SU-DHL-6 (cell line): ENCODE results near the gene MED31.

ENCODE experiments used
- H2AFZ ChIP-seq: fragments of 200-600 bp; sonication (generic); 2 replicates; pipeline ENCODE4 v1.6.1; 2014; ENCODE audit warnings: low read depth, mild to moderate bottlenecking, moderate library complexity, mixed read lengths, antibody characterized with exemption, low read length; ENCODE audit not compliant: severe bottlenecking
- H3F3A ChIP-seq: fragments of 200-600 bp; shearing (Covaris generic); 2 replicates; pipeline ENCODE4 v1.6.0; 2016; ENCODE audit warnings: antibody characterized with exemption, mild to moderate bottlenecking; ENCODE audit not compliant: insufficient read depth
- H3K27ac ChIP-seq: fragments of 200-600 bp; sonication (generic); 2 replicates; pipeline ENCODE4 v1.5.1; 2016; ENCODE audit warnings: low read depth, mild to moderate bottlenecking, low read length, moderate library complexity, mixed read lengths
- H3K27me3 ChIP-seq: fragments of 200-600 bp; sonication (generic), shearing (Covaris generic); 2 replicates; pipeline ENCODE4 v1.6.0; 2014; ENCODE audit warnings: mild to moderate bottlenecking, low read length
- H3K36me3 ChIP-seq: fragments of 200-600 bp; sonication (generic); 2 replicates; pipeline ENCODE4 v1.6.1; 2014; ENCODE audit warnings: mild to moderate bottlenecking, low read length, mixed read lengths
- H3K4me2 ChIP-seq: fragments of 300-600, 200-600 bp; shearing (Covaris generic), sonication (generic); 2 replicates; pipeline ENCODE4 v1.6.0; 2014; ENCODE audit warnings: low read length, low read depth, mild to moderate bottlenecking; ENCODE audit not compliant: poor library complexity, severe bottlenecking
- H3K4me3 ChIP-seq: fragments of 200-600 bp; sonication (generic); 2 replicates; pipeline ENCODE4 v1.5.1; 2014; ENCODE audit warnings: antibody characterized with exemption, low read length, mild to moderate bottlenecking, mixed read lengths; ENCODE audit not compliant: insufficient read depth, poor library complexity, severe bottlenecking
- H3K79me2 ChIP-seq: fragments of 200-600 bp; sonication (generic); 2 replicates; pipeline ENCODE4 v1.6.1; 2014; ENCODE audit warnings: mild to moderate bottlenecking, low read length, moderate library complexity; ENCODE audit not compliant: insufficient read depth
- H3K9ac ChIP-seq: fragments of 200-600 bp; sonication (generic); 2 replicates; pipeline ENCODE4 v1.7.0; 2014; ENCODE audit warnings: mild to moderate bottlenecking, low read length
- H3K9me2 ChIP-seq: fragments of 200-600 bp; sonication (generic); replicated peaks from 2 replicates; pipeline ENCODE4 v1.6.1; 2014; ENCODE audit warnings: low read length; ENCODE audit not compliant: insufficient read depth
- H3K9me3 ChIP-seq: fragments of 200-600 bp; sonication (generic); 2 replicates; pipeline ENCODE4 v1.6.1; 2014; ENCODE audit warnings: low read length, mixed read lengths; ENCODE audit not compliant: insufficient read depth
- H4K20me1 ChIP-seq: fragments of 200-600 bp; sonication (generic); 2 replicates; pipeline ENCODE4 v1.6.1; 2014; ENCODE audit warnings: low read depth, mild to moderate bottlenecking, antibody characterized with exemption, low read length, moderate library complexity, mixed read lengths
- CTCF ChIP-seq: fragments of 200-600 bp; sonication (generic); IDR thresholded peaks from one replicate; pipeline ENCODE4 v1.5.1; 2017; ENCODE audit warnings: antibody characterized with exemption, mild to moderate bottlenecking, low read length, moderate library complexity; ENCODE audit not compliant: insufficient read depth, poor library complexity, severe bottlenecking
- EZH2phosphoT487 ChIP-seq: fragments of 200-600 bp; sonication (generic), shearing (Covaris generic); conservative IDR thresholded peaks from 2 replicates; pipeline ENCODE4 v1.6.1; 2018; ENCODE audit warnings: mild to moderate bottlenecking, antibody characterized with exemption, low read length, moderate library complexity, mixed read lengths

Gene MED31

GRCh38 chr17:6669479-6670212, 18.2 kb upstream of the MED31 start:
- H3F3A ChIP-seq = no peaks in the 10 kb centered on the region
- H3K9me3 ChIP-seq = no peaks in the 10 kb centered on the region
- H3K9ac ChIP-seq = no peak overlapping the region
- H3K27ac ChIP-seq = no peak overlapping the region
- no peaks in the 10 kb centered on the region for H4K20me1 ChIP-seq
- H3K4me3 ChIP-seq = no peak overlapping the region
- H3K27me3 ChIP-seq = no peaks in the 10 kb centered on the region
- no peaks in the 10 kb centered on the region for H3K79me2 ChIP-seq
- no peaks in the 10 kb centered on the region for H3K36me3 ChIP-seq
- TF ChIP-seq CTCF (no peak), EZH2phosphoT487 (no peak)
- H3K4me2 ChIP-seq = no peak overlapping the region
- H3K9me2 ChIP-seq = no peaks in the 10 kb centered on the region
- no peak overlapping the region for H2AFZ ChIP-seq

- H3K27ac ChIP-seq = no peak overlapping the region
- H2AFZ ChIP-seq = no peak overlapping the region
These were observed 17.5 kb upstream of the MED31 start for GRCh38 chr17:6668727-6669425.

GRCh38 chr17:6668219-6668618, 16.8 kb upstream of the MED31 start:
- H3K9ac ChIP-seq = no peak overlapping the region
- H3K4me3 ChIP-seq = no peak overlapping the region
- TF ChIP-seq CTCF = no peak
- TF ChIP-seq EZH2phosphoT487 = no peak
- H3K9me2 ChIP-seq = no peaks in the 10 kb centered on the region
- no peaks in the 10 kb centered on the region for H3K36me3 ChIP-seq
- no peak overlapping the region for H3K4me2 ChIP-seq
- H3K9me3 ChIP-seq = no peaks in the 10 kb centered on the region
- no peaks in the 10 kb centered on the region for H4K20me1 ChIP-seq
- H3K79me2 ChIP-seq = no peaks in the 10 kb centered on the region
- no peak overlapping the region for H2AFZ ChIP-seq
- H3F3A ChIP-seq = no peaks in the 10 kb centered on the region
- no peak overlapping the region for H3K27ac ChIP-seq
- no peaks in the 10 kb centered on the region for H3K27me3 ChIP-seq

More at GRCh38 chr17:6668727-6669425, 17.5 kb upstream of the MED31 start:
- H3K9me3 ChIP-seq = no peaks in the 10 kb centered on the region
- no peak overlapping the region for H3K9ac ChIP-seq
- H3K9me2 ChIP-seq = no peaks in the 10 kb centered on the region
- TF ChIP-seq CTCF (no peak), EZH2phosphoT487 (no peak)
- H3K79me2 ChIP-seq = no peaks in the 10 kb centered on the region
- H3K27me3 ChIP-seq = no peaks in the 10 kb centered on the region
- H3K4me2 ChIP-seq = no peak overlapping the region
- H3F3A ChIP-seq = no peaks in the 10 kb centered on the region
- H4K20me1 ChIP-seq = no peaks in the 10 kb centered on the region
- no peaks in the 10 kb centered on the region for H3K36me3 ChIP-seq
- no peak overlapping the region for H3K4me3 ChIP-seq
